ENCODE measurements around the gene ZNF853.
"Not testable (repeated sequence)": the region's sequence is repeated elsewhere in the genome, so short reads cannot be mapped to it uniquely, and the experiment has no call there.

The ZNF853 gene

GRCh38 chr7:6656413-6656812, 41.0 kb downstream of the ZNF853 start:
- DNase-seq (ENCODE audit: low read depth): no peak
- no peak overlapping the region for H3K4me3 ChIP-seq (ENCODE audit: control insufficient read depth, low read depth, low read length)
- TF ChIP-seq CTCF (IDR thresholded peaks at IDR 0.05; ENCODE audit: control insufficient read depth, insufficient read depth, low read depth, low read length, missing control alignments): no peak

- DNase-seq (ENCODE audit: low read depth): no peak
- no peak overlapping the region for H3K4me3 ChIP-seq (ENCODE audit: control insufficient read depth, low read depth, low read length)
- TF ChIP-seq CTCF (IDR thresholded peaks at IDR 0.05; ENCODE audit: control insufficient read depth, insufficient read depth, low read depth, low read length, missing control alignments): no peak
These were observed 43.4 kb downstream of the ZNF853 start for GRCh38 chr7:6658618-6659345.

- H3K4me3 ChIP-seq (ENCODE audit: control insufficient read depth, low read depth, low read length); DNase-seq (ENCODE audit: low read depth): not testable (repeated sequence)
These were observed 55.4 kb downstream of the ZNF853 start for GRCh38 chr7:6670851-6671250.
